HG03460 (cell line): ENCODE data around the gene ZNF341.

ENCODE experiments used
- ATAC-seq: cut with Tn5 transposase; IDR thresholded peaks from one replicate; pipeline ENCODE4 v1.9.1; 2021; ENCODE audit not compliant: unreplicated experiment

The ZNF341 gene

DNA sequence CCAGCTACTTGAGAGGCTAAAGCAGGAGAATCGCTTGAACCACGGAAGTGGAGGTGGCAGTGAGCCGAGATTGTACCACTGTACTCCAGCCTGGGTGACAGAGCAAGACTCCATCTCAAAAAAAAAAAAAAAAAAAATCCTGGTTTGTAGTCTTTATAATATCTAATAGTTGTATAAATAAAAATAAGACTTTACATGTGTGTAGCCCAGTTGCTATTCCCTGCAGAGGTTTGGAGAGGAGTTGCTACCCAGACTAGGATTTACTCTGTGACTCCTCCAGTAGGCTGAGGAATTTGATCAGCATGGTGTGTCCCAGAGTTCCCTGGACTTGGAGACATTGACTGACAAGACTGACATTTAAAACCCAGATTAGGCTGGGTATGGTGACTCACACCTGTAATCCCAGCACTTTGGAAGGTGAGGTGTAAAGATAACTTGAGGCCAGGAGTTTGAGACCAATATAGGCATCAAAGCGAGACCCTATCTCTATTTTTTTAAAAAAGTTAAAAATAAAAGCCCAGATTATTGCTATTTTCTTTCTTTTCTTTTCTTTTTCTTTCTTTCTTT lies 89.6 kb downstream of the ZNF341 start:
- no peak for ATAC-seq

DNA sequence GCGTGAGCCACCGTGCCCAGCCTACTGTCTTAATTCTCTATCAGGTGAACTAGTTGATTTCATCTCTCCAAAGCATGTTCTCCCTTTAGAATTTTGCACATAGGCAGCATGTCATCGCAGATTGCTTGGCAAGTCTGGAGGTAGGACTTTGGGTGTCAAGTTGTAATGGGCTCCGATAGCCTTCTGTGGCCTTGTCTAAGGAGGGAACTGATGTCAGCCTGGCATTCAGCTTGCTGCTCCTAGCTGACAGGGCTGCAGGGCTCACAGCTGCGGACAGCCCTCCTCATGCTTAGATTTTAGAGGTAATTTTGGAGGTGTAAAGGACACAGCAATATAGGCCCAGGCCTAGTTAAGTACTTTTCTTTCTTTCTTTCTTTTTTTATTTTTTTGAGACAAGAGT lies 90.6 kb downstream of the ZNF341 start:
- ATAC-seq, result no peak

DNA sequence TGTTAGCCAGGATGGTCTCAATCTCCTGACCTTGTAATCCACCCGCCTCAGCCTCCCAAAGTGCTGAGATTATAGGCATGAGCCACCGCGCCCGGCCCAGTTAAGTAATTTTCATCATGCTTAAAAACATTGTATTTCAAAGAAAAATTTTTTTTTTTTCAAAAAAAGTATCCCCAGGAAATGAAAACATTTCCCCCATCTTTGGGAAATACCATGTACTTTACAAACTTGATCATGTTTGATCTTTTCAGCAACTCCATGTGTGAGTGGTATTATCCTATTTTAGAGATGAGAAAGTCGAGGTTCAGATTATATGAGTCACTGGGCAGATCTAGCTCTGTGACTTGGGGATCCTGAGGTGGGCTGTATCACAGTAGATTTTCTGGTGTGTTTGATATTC lies 91.2 kb downstream of the ZNF341 start:
- no peak for ATAC-seq

DNA sequence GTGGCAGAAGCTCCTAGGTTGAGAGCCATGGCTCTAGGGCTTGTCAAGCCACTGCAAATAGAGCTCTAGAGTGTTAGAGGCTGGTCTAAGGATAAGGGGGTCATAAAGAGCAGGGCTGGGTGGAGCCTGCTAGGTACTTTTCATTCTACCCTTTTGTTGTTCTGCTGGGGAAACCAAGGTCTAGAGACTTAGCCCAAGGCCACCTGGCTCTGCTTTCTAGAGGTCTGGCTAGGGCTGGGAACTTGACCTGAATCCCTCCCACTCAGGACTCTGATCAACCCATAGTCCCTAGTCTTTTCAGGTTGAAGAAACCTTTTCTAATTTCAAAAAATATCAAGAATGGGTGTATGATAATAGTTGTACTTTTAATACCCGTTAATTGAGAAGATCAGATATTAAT lies 93.1 kb downstream of the ZNF341 start:
- ATAC-seq, result no peak

DNA sequence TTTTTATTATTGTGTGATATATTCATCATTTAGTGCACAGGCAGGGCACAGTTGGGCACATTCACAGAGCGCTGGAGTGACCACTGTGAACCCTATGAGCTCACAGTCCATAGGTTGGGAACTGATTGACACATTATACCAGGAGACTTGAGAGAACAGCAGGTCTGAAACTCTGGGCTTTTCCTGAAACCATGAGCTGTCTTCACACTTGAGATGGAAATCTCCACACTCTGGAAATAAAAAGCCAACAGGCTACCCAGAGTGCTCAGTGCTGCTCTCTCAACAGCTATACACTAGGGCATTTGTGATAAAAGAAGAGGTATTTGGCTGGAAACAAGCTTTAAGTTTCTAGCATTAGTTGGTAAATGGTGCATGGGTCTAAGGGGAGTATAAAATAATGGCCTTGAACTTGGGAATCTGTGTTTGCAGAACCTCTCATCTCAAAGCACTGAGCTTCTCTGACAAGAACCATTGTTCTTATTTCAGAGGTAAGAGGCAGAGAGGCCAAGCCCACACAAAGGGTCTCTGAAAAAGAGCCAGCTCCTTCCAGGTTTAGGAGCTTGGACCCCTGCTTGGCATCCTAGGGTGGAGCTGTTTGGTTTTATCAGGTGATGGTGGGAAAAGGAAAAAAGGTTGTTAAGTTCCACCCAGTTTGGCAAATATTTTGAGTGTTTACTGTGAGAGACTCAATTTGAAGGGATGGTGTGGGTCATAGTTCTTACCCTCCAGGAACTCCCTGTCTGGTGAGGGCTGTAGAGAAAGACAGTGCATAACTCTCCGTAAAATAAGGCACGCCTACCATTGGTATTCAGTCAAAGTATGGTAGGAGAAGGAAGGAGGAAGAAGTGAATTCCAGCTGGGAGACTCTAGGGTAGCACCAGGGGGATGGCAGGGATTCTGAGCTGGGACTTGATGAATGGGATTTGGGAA lies 93.8 kb downstream of the ZNF341 start:
- no peak for ATAC-seq

DNA sequence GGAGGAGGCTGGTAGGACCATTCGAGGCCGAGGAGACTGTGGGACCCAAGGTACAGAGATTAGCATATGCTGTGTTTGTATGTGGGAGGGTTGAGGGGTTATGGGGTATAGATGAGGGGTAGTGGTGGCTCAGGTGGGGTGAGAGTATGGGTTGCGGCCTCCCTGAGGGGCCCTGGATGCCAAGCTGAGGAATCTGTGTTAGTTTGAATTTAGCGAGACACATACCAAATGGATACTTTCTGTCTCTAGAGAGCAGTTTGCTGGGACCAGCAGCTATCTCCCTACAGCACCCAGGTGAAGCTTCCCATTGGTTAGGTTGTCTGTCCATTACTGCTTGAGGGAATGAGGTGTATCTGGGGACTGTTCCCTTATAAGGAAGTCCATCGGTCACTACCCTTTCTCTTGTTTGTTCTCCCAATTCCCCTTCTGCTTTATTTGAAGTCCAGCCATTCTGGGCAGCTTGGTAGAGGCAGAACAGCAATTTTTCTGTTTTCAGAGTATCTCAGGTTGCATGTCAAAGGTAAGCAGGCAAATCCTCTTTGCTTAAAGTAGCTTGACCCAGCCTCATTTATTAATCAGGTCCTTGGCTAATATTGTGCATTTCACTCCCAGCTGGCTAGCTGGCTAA lies 94.6 kb downstream of the ZNF341 start:
- ATAC-seq, result no peak

DNA sequence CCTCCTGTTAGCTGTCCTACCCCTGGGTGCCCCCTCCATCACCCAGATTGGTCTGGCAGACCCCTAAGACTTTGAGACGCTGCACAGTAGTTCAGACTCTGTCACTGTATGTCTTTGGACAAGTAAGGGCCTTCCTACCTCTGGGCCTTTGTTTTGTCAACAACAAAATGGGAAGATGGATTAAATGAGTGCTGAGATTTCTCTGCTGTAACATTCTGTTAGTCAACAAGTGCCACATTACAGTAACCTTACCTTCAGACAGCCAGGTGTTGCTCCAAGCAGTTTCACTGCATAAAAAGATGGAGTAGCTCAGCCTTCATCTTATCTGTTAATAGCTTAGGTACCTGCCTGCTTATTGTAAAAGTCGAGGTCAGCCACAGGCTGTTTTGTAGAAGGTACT lies 95.3 kb downstream of the ZNF341 start:
- no peak for ATAC-seq

DNA sequence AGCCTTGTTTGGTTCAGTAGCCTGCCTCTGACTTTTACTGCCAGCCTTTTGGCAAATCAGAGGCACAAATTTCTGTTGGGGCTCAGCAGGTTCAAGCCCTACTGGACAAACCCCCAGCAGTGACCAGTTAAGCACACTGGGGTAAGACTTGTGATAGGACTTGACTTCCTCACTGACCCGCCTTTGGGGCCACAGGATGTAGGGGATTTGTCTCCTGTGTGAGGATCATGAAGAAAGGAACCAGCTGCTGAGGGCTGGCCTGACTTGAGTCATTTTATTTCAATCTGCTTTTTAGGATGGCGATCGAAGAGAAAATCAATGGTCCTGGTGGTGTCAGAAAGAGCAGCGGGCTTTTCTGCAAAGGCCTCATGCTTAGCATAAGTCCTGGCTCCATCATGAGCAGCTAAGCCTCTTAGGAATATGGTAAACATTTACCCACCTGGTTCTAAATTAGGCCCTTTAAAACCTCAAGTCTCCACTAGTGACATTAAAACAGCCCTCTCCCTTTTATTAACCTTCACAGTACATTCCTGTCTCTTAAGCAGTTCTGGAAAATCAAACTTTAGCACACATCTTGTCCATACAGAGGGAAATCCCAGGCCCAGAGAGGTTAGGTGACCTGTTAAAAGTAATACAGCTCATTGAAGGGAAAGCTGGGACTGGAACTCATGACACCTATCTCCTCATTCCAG lies 96.0 kb downstream of the ZNF341 start:
- ATAC-seq, result no peak

DNA sequence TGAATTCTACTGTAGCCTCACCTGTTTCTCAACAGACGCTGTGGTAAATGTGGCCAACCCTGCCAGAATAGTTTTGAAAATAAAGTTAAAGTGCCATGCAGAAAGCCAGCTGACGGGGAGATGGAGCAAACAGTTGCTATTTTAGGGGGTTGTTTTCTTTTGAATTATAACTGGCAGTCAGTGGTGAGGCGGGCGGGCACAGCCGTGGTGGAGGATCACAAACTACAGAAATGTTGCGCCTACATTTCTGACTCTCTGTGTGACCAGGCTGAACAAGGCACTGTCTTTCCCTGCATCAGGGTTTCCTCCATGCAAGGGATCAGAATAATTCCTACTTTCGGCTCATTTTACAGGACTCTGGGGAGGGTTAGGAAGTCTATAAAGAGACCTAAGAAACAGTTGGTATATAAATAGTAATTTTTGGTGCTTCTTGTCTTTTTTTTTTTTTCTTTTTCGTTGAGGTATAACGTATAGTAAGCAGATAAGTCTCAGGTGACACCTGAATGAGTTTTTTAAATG lies 96.6 kb downstream of the ZNF341 start:
- no peak for ATAC-seq

DNA sequence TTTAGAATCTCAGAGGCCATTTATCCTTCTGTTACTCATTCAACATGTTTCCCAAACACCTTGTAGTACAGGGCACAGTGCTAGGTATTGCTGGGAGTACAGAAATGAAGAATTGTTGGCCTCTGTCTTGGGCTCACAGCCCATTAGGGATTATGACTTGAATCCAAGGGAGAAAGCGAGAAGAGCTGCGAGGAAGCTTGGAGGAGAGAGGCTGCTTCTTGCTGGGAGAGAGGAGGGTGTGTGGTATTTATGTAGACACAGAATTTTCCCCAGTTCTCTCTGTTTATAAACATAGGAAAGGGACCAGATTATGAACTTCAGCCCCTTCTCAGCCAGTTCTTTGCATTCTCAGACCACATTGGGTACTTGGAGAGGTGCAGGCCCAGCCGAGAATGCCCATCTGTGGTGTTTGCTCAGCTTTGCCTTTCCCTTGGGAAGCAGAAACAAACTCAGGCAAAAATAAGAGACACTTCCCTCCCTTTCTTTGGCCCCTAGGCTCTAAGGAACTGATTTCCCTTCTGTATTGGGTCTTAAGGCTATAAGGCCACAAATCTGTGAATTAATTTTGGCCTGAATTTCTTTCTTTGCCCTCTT lies 97.3 kb downstream of the ZNF341 start:
- ATAC-seq, result no peak

DNA sequence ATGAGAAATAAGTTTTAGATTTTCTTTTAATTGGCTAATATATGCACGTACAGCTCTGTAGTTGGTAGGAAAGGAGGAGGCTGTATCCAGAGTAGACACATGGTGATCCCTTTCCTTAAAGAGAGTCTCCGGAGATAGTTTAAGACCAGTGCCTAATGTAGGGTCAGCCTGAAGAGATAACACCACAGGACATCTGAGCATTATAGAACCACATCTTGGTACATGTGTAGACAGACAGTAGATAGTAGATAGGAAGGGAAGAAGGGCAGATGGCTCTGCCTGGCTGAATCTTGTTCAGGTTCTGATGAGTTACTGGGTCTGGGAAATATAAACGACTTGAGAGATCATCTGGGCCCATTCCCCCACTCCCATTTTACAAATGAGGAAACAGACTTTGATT lies 97.8 kb downstream of the ZNF341 start:
- no peak for ATAC-seq

DNA sequence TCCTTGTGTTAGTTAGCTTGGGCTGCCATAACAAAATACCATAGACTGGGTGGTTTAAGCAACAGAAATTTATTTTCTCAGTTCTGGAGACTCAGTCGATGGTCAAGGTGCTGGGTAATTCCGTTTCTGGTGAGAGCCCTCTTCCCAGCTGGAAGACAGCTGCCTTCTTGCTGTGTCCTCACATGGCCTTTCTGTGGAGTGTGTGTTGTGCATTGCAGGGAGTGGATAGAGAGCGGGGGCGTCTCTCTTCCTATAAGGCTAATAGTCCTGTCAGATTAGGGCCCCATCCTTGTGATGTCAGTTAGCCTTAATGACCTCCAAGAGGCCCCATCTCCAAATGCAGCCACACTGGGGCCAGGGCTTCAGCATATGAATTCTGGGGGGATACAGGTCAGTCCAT lies 98.6 kb downstream of the ZNF341 start:
- ATAC-seq, result no peak

DNA sequence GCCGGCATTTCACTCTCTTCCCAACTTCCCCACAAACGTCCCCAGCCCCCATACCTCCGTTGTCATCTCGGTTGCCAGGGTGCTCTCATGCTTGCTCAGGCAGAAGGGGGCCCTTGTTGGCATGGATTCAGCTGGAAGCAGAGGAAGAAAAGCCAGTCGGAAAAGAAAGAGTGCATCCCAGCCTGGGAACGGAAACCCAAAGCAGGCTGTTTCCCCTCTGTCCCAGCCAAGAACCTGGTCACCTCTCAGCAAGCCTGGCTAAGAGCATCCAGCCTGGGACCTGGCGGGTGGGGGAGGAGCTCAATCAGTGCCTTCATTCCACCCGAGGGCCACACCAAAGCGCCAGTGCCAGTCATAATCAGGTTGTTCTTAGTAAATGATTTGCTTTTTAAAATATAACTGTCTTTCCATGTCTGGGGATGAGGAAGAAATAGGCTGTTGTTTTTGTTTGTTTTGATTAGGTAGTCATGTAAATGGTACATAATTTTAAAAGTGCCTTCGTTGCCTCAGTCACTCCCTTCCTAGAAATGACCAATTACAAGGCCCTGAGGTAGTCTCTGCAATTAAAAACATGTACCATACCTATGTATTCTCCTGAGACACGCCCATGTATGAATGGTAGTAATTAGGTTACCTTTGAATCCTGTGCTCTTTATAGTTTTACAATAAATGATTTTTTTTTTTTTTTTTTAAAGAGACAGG lies 100.5 kb downstream of the ZNF341 start:
- ATAC-seq, result no peak

DNA sequence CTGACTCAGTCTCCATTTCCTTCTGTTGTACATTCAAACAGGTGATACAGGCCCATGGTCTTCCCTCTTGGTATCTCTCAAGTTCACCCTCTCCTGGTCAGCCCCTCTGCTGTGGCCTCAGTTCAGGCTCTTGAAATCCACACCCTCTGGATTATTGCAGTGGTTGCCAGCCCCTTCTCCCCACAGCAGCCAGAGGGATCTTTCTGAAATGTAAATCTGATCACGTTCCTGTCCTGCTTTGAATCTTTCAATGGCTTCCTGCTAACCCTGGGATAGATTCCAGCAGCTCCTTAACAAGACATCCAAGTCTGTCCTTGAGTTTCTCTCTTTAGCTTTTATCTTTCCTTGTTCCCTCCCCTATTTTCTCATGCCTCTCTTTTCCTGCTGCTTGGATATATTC lies 101.5 kb downstream of the ZNF341 start:
- no peak for ATAC-seq

DNA sequence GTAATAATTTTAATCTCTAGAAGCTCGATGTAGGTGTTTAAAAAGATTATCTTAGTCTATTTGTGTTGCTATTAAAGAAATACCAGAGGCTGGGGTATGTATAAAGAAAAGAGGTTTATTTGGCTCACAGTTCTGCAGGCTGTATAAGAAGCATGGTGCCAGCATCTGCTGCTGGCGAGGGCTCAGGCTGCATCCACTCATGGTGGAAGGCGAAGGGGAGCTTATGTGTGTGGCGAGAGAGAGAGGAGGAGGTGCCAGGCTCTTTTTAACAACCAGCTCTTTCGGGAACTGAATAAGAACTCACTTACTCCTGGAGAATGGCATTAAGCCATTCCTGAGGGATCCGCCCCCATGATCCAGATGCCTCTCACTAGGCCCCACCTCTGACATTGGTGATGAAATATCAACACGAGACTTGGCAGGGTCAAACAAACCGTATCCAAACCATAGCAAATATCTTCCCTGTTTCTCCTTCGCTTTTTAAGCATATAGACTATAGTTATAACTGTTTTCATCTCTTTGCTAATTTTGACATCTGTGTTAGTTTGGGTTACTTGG lies 103.9 kb downstream of the ZNF341 start:
- no peak for ATAC-seq

DNA sequence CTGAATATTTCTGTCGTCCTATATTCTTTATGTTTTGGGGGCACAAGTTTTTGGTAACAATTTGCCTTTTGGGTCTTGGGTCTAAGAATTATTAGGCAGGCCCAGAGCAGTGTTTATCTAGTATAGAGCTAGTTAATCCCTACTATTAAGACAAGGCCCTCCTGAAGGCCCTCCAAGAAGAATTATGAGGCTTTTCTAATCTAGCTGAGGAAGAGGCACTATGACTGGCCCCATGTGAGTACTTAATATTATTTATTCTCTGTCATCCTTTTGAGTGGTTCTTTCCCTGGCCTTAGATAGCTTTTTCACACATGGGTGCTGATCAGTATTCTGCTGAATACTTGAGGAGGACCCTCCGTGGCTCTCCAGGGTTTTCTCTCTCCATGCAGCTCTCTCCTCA lies 104.5 kb downstream of the ZNF341 start:
- no peak for ATAC-seq

DNA sequence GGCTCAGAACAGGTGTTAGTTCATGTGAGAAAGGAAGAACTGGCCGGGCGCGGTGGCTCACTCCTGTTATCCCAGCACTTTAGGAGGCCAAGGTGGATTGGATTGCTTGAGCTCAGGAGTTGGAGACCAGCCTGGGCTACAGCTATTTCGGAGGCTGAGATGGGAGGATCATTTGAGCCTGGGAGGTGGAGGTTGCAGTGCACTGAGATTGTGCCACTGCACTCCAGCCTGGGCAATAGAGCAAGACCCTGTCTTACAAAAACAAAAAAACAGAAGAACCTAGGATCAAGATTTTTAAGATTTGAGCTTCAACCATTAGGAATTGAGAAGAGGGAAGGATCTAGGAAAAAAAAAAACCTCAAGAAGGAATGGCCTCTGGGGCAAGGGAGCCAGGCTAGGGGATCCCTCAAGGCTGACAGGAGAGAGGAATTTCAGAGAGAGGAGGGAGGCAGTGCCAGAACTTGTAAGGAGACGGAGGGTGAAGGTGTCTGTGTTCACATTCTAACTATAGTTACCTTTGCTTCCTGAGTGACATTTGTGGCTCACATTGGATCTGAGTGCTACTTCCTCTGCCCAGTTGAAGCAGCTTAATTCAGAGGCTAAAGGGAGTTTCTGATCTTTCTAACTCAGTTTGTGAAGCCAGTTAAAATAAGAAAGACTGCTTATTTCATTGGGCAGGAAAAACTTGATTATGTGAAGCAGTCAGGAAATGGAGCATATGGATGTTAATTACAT lies 105.5 kb downstream of the ZNF341 start:
- no peak for ATAC-seq

DNA sequence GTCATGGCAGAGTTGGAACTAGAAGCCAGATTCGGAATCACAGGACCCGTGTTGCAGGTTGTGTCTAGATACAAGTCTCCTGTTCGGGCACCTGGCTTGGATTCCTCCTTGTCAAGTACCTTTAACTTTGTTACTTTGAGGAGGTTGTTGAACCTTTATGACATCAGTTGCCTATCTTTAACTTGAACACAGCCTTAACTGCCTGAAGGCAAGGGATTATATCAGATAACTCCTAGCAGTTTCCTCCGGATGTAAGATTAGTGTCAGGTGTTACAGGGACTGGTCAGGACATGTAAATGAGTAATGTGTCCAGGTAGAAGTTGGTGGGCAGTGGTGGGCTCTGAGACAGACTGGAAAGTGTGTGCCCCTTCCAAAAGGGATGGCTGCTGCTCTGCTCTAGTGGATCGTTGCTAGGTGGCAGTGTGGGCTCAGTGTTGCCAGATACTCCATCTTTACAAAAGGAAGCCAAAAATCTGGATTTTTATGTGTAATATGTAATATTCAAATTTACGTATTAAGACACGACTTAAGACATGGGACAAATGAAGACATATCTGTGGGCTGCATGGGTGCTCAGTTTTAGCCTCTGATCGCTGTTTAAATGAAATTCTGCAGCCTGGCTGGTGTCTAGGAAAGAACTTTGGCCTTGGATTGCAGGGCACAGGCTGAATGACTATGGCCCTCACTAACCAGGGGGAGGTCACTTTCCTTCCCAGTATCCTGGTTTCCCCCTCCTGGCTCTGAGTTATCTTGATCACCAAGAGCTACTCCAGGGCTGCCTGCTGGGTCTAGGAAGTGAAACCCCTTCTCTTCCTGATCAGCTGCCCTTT lies 106.5 kb downstream of the ZNF341 start:
- ATAC-seq, result no peak

DNA sequence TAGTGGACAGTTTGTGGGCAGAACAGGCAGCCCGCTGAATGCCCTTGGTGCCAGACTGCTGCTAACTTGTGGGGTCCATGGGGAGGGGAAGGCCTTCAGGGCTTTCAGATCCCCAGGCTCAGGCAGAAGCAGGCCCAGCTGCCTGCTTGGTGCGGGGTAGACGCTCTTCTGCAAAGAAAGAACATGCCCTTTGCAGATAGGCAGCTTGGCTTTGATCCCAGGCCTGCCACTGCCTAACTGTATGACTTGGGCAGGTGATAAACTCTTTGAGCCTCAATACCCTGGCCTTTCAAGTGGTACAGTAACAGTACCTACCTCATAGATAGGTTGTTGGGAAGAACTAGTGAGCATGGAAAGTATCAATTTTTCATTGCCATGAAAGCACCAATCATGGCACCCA lies 107.8 kb downstream of the ZNF341 start:
- ATAC-seq, result no peak
